ENCODE data around the gene DCAF11. TPM values are rescaled to one million over a fixed set of nuclear protein-coding genes. Genes with fewer than 3 reads are reported as not detected.

DCAF11 gene
- total RNA-seq, 6 donors from 2014 or later, result 68.4 to 138 (median 95.0) TPM

DNA sequence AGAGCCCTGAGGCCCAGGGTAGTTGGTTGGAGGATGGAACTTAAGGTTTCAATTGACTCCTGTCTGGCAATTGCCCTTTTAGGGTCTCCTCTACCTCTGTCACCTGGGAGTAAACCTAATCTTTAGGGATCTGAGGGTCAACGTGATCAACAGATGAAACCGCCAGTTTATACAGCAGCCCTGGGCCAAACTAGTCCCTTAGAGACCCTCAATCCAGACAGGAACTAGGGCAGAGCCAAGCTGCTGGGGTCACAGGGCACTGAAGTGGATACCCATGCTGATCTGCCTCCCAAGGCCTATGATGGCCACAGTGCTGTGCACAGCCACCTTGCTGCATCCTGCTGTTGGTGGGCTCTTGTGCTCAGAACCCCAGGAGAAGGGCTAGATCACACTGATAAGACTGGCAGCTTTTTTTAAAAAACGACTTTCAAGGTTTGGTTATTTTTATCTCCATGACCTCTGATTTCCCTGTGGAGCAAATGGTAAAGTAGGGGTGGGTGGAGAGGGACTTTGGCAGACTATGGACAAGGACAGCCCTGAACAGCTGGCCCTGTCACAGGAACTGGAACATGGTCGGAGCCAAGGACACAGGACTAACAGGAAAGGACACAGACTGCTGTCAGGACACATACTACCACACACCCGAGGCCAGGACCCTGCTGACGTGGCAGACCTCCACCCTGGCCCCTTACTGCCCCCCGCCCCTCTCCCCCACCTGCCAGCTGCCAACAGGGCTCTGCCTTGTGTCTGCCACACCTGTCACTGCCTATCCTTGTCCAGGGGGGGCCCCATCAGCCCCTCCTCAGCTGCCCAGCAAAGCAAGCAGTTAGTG lies 16.4 kb downstream of the DCAF11 start:
- H3K27ac ChIP-seq, result peak overlapping the region; percentile 51 to 77 (median 72)
- no peaks in the 10 kb centered on the region for H3K36me3 ChIP-seq
- H3K9me3 ChIP-seq, result no peaks in the 10 kb centered on the region
- WGBS, 2 donors, result 53 to 64% methylated on average over 4 to 5 of the region's 7 CpGs
- no peaks in the 10 kb centered on the region for H3K27me3 ChIP-seq
- DNase-seq (no peak), ATAC-seq (ENCODE audit: low FRiP score in 2 of 2) (peak in 1 of 2 donors; percentile 50)
- TF ChIP-seq EP300 (IDR thresholded peaks at IDR 0.05), result no peak
- peak in 1 of 2 donors; percentile 45 for TF ChIP-seq POLR2AphosphoS5 (IDR thresholded peaks at IDR 0.05)
- peaks cover 3 to 16% (median 11%) of the 10 kb centered on the region in 4 donors for H3K4me1 ChIP-seq
- H3K4me3 ChIP-seq, result no peak overlapping the region

GRCh38 chr14:24131549-24131966 lies 17.0 kb downstream of the DCAF11 start:
- no peaks in the 10 kb centered on the region for H3K9me3 ChIP-seq
- no peak for TF ChIP-seq CTCF (IDR thresholded peaks at IDR 0.05)
- H3K4me1 ChIP-seq, result peaks cover 3 to 18% (median 13%) of the 10 kb centered on the region in 4 donors
- DNase-seq, result no peak
- no peaks in the 10 kb centered on the region for H3K27me3 ChIP-seq
- ATAC-seq (ENCODE audit: low FRiP score in 2 of 2), result no peak
- H3K36me3 ChIP-seq, result no peaks in the 10 kb centered on the region
- no peak overlapping the region for H3K4me3 ChIP-seq
- H3K27ac ChIP-seq, result peak overlapping the region; percentile 51 to 77 (median 72)
- 84 to 94% methylated on average over 7 to 15 of the region's 15 CpGs for WGBS, 2 donors

DNA sequence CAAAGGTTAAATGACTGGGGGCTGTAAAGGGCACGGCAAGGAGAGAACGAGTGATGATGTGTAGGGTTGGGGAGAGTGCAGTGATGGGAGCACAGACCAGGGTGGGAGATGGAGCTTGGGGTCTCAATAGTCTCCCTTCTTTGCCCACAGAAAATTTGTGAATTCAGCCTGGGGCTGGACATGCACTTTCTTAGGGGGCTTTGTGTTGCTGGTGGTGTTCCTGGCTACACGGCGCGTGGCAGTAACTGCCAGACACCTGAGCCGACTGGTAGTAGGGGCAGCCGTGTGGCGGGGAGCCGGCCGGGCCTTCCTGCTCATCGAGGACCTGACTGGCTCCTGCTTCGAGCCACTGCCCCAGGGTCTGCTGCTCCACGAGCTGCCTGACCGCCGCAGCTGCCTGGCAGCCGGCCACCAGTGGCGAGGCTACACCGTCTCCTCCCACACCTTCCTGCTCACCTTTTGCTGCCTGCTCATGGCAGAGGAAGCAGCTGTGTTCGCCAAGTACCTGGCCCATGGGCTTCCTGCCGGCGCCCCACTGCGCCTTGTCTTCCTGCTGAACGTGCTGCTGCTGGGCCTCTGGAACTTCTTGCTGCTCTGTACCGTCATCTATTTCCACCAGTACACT lies 17.6 kb downstream of the DCAF11 start:
- H3K36me3 ChIP-seq, result no peaks in the 10 kb centered on the region
- TF ChIP-seq EP300 (IDR thresholded peaks at IDR 0.05), result no peak
- no peak for TF ChIP-seq POLR2AphosphoS5 (IDR thresholded peaks at IDR 0.05)
- TF ChIP-seq CTCF (IDR thresholded peaks at IDR 0.05), result no peak
- no peak for TF ChIP-seq POLR2A (IDR thresholded peaks at IDR 0.05)
- DNase-seq (peak in 1 of 2 donors; percentile 84), ATAC-seq (ENCODE audit: low FRiP score in 2 of 2) (no peak)
- H3K9me3 ChIP-seq, result no peaks in the 10 kb centered on the region
- no peaks in the 10 kb centered on the region for H3K27me3 ChIP-seq
- H3K27ac ChIP-seq, result peak overlapping the region in 3 of 4 donors; percentile 38 to 77 (median 51)
- H3K4me3 ChIP-seq, result no peak overlapping the region
- 69 to 70% methylated on average over 13 to 24 of the region's 24 CpGs for WGBS, 2 donors
- peaks cover 9 to 24% (median 19%) of the 10 kb centered on the region in 4 donors for H3K4me1 ChIP-seq

DNA sequence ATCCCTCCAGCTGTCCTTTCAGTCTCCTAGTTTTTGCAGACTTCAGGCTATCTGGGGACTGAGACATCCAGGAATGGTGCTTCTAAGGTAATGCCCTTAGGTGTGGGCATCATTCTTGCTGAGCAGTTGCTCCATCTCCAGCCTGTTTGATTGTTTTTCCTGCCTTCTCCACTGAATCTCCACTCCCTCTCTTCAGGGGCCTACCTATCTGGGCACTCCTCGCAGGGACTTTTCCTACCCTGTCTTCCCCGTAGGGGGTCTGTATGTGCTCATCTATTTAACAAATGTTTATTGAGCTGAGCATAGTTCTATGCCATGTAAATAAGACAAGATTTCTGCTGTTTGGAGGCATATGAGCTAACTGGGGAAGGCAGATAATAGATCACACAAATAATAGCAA lies 18.4 kb downstream of the DCAF11 start:
- no peak for DNase-seq
- WGBS, 2 donors, result 93 to 96% methylated on average over 2 of the region's 2 CpGs
- no peak for ATAC-seq (ENCODE audit: low FRiP score in 2 of 2)
- no peaks in the 10 kb centered on the region for H3K27me3 ChIP-seq
- peaks cover 0 to 6% (median 6%) of the 10 kb centered on the region in 4 donors for H3K36me3 ChIP-seq
- no peaks in the 10 kb centered on the region for H3K9me3 ChIP-seq
- TF ChIP-seq CTCF (IDR thresholded peaks at IDR 0.05) (no peak), POLR2A (IDR thresholded peaks at IDR 0.05) (no peak), EP300 (IDR thresholded peaks at IDR 0.05) (no peak), POLR2AphosphoS5 (IDR thresholded peaks at IDR 0.05) (no peak)
- H3K4me3 ChIP-seq, result no peak overlapping the region
- H3K27ac ChIP-seq, result no peak overlapping the region
- peaks cover 13 to 32% (median 25%) of the 10 kb centered on the region in 4 donors for H3K4me1 ChIP-seq

- no peak overlapping the region for H3K4me3 ChIP-seq
- no peaks in the 10 kb centered on the region for H3K9me3 ChIP-seq
- no peak overlapping the region for H3K27ac ChIP-seq
- WGBS, 2 donors, result 92 to 100% methylated on average over 1 of the region's 1 CpG
- ATAC-seq (ENCODE audit: low FRiP score in 2 of 2), result no peak
- peaks cover 13 to 33% (median 25%) of the 10 kb centered on the region in 4 donors for H3K4me1 ChIP-seq
- H3K27me3 ChIP-seq, result no peaks in the 10 kb centered on the region
- peaks cover 4 to 14% (median 13%) of the 10 kb centered on the region in 4 donors for H3K36me3 ChIP-seq
- no peak for DNase-seq
- TF ChIP-seq EP300 (IDR thresholded peaks at IDR 0.05) (no peak), CTCF (IDR thresholded peaks at IDR 0.05) (no peak), POLR2AphosphoS5 (IDR thresholded peaks at IDR 0.05) (no peak), POLR2A (IDR thresholded peaks at IDR 0.05) (no peak)
These were observed 19.2 kb downstream of the DCAF11 start for GRCh38 chr14:24133735-24134134.

Measured in upper lobe of left lung (tissue), 6 donors.